Caki2 (cell line): Measurements from ENCODE around the gene RASSF3. TPM values are rescaled to one million over a fixed set of nuclear protein-coding genes. Genes with fewer than 3 reads are reported as not detected.
A peak's percentile ranks its signal among the peaks of the same experiment; 100 is the strongest.
"Not testable (repeated sequence)": the region's sequence is repeated elsewhere in the genome, so short reads cannot be mapped to it uniquely, and the experiment has no call there.

ENCODE experiments used
- DNase-seq: peaks from one replicate; pipeline ENCODE4 v3.0.0-alpha.2; 2015; ENCODE audit warnings: low read depth
- in situ Hi-C: cut with HindIII; loops from 2 replicates; pipeline ENCODE4 v1.10.0; 2016; ENCODE audit warnings: low sequenced_read_pairs, low pct_unique_long_range_greater_than_20kb, mixed read lengths
- total RNA-seq: library from RNA; depleted of rRNA; stranded (reverse); fragments of >200 nt; shearing (Covaris generic); gene quantifications from 2 replicates; pipeline ENCODE4 v1.2.3, GENCODE V29; 2014; ENCODE audit warnings: low replicate concordance

Gene RASSF3
- total RNA-seq, 1 experiment from 2014 or later = 50.0 TPM

DNA sequence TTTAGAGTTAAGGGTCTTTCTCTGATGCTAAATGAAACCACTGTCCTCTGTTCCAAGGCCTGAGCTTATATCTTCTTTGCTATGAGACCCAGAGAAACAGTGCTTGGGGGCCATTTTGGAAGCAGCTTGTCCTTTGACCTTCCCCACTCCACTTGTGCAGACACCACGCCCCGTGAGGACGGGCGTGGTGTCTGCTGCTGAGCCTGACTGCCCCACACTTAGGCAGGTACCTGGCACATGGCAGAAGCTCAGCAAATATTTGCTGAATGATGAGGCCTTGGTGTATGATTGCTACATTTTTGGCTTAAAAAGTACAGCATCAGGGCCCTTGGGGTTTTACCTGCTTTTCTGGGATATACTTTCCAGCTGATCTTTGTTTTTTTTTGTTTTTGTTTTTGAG is 69.9 kb downstream of the RASSF3 start:
- in situ Hi-C loops = no loop called here
- DNase-seq = peak; percentile 80

DNA sequence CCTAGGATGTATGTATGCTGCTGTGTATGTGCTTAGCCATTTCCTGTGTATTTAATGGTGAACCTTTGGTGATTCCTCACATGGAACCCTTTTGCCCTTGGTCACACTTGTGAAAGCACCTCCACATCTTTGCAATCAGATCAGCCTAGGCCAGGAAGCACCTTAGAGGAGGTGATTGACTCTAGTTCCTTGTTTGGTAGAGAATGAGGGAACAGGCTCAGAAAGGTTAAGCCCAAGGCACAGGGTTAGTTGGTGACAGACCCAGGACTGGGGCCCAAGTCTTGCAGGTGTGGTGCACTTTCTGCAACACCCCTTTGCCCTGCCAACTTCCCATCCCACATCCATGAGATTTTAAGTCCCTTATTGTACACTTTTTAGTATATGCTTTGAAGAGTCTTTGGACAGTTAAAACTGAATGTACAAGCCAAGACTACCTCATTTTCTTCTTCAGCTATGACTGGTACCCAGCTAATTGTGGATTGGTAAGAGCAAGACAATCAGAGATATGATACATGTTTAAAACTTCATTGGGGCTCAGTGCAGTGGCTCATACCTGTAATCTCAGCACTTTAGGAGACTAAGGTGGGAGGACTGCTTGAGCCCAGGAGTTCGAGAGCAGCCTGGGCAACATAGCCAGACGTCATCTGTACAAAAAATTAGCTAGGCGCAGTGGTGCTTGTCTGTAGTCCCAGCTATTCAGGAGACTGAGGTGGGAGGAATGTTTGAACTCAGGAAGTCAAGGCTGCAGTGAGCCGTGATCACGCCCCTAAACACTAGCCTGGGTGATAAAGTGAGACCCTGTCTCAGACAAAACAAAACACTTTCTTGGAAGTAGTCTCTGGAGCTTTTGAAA is 71.1 kb downstream of the RASSF3 start:
- DNase-seq = no peak
- in situ Hi-C loops = no loop called here

DNA sequence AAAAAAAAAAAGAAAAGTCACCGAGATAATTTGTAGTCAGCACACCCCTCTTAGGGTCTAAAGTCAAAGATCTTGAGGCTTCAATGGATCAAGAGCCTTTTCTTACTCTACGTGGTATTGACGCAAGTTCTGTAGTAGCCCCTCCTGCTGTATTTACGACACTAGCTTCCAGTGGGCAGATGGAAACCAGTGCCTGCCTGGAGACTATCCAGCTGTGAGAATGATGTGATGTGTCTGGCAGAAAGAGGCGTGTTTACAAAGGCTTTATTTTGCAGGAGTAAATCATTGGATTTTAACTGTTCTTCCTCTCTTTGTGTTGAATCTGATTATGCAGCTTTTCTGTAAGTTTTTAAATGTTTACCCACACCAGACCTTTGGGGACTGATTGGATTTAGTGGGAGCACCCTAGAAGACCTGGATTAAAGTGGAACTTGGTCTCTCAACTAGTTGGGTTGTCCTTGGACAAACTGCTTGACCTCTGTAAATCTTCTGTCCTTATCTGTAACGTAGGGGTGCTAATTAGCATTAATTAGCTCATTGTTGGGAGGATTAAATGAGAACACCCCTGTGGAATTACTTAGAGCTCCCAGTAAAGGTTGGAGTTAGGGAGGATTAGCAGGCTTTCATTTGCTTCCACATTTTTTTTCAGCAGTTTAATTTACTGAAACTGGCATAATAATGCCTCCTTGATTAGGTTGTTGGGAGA is 72.4 kb downstream of the RASSF3 start:
- no peak for DNase-seq
- in situ Hi-C loops = no loop called here

DNA sequence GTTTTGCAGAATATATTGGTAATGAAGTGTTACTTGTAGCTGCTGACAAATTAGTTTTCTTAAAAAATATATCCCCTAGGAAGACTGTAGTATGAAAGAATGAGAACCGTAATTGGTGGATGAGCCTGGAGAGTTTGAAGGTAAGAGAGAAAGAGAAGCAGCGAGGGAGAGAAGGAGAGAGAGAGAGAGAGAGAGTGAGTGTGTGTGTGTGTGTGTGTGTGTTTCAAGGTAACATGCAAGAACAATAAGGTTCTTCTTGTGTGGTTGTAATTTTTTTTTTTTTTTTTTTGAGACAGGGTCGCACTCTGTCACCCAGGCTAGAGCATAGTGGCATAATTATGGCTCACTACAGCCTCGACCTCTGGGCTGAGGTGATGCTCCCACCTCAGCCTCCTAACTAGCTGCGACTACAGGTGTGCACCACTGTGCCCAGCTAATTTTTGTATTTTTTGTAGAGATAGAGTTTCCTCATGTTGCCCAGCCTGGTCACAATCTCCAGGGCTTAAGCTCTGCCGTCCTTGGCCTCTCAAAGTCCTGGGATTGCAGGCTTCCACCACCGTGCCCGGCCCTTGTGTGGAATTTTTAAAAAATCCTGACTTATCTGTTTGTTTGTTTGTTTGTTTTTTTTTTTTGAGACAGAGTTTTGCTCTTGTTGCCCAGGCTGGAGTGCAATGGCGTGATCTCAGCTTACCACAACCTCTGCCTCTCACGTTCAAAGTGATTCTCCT is 73.7 kb downstream of the RASSF3 start:
- no peak for DNase-seq
- in situ Hi-C loops = no loop called here

DNA sequence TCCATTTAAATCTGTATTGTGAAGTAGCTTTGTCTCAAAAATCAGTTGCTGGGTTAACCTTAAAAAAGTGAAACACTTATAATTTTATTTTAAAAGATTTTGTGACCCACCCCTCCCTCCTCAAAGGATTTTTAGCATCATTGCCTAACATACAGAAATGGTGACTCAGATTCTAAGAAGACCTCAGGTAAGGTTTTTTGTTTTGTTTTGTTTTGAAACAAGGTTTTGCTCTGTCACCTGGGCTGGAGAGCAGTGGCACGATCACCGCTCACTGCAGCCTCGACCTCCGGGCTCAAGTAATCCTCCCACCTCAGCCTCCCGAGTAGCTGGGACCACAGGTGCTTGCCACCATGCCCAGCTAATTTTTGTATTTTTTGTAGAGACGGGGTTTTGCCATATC is 74.8 kb downstream of the RASSF3 start:
- in situ Hi-C loops = no loop called here
- DNase-seq = no peak

DNA sequence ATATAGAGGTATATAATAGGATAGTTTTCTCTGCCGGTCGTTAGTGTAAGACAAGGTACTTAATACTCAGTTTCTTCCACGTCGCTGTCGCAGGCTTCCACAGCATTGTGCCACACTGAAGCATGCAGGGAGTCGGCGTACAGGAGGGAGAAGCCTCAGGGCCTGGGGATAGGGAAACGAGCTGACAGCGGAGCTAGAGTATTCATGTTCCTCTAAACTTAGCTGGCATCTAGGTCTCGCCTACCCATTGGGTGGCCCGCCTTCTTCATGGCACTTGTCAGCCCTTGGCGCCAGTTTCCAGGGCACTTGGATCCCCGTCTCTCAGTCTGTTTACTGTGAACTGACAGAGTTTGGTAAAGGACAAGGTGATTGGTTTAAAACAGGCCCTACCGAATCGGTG is 75.3 kb downstream of the RASSF3 start:
- in situ Hi-C loops = no loop called here
- DNase-seq = no peak

DNA sequence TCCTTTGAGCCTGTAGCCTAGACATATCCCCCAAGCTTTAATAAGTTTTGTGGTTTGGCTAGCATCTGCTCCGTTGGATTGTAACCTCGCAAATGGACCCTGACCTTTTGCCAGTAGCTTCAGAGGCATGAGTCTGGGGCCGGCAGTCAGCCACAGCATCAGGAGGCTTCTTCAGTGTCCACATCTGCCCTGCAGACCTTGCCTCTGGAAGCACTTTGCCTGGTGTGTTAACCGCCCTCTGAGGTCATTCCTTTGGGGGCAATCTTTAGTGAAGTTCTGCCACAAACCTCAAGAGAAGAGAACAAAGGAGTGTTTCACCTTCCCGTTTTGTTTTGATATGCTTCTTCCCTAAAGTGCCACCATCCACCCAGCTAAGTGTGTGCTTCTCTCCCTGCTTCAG is 77.5 kb downstream of the RASSF3 start:
- DNase-seq = no peak
- in situ Hi-C loops = no loop called here

DNA sequence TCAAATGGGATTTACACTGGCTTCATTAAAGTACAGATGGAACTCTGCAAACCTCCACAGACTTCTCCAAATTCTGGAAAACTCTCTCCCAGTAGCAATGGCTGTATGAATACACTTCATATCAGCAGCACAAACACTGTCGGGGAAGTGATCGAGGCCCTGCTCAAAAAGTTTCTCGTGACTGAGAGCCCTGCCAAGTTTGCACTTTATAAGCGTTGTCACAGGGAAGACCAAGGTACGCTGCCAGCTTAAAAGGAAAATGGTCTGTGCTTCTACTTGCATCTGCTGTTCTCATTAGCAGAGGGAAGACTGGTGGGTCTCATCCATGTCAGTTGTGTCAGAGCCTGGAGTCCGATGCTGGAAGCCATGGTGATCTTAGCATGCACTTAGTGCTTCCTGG is 77.9 kb downstream of the RASSF3 start:
- in situ Hi-C loops = no loop called here
- no peak for DNase-seq

DNA sequence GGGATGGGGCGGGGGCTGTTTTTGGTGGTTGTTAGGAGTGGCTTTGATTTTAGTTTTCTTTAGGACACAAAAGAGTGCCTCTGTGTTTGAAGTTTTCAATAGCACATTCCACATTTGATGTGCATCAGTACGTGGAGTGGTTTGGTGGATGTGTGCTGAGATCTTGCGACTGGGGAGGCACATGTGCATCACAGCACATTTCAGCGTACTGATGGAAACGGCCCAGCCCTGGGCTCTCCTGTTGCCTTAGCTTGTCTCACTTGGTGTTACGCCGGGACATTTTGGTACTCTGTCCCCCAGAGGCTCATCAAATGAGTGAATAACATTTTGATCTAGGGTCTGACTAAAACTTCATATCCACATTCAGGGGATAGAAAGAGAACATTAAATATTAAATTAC is 78.4 kb downstream of the RASSF3 start:
- in situ Hi-C loops = no loop called here
- DNase-seq = no peak

DNA sequence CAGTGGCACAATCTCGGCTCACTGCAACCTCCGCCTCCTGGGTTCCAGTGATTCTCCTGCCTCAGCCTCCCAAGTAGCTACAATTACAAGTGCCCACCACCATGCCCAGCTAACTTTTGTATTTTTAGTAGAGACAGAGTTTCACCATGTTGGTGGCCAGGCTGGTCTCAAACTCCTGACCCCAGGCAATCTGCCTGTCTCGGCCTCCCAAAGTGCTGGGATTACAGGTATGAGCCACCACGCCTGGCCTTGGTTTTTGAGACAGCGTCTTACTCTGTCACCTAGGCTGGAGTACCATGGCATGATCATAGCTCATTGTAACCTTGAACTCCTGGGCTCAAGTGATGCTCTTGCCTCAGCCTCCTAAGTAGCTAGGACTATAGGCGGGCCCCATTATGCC is 79.9 kb downstream of the RASSF3 start:
- in situ Hi-C loops = not testable (repeated sequence)

DNA sequence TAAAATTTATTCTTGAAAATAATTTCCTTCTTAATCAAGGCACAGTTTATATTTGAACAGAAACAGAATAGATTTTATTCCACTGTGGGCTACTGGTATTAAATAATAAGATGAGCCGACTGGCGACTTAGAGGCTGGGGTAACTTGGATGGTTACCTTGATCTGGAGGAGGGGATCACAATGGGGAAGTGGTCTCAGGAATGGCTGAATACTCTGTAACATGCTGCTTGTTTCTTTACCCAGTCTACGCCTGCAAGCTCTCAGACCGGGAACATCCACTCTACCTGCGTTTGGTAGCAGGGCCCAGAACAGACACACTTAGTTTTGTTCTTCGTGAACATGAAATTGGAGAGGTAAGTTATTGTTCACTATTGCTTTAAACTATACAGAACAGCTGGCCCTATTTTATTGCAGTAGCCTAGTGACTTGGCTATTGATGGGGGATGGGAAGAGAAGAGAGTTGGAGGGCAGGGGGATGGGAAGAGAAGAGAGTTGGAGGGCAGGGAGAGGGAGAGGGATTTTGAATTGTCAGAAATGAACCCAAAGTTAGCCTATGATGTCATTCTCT is 81.0 kb downstream of the RASSF3 start:
- DNase-seq = no peak
- in situ Hi-C loops = no loop called here

More for the DNA sequence above, 79.9 kb downstream of the RASSF3 start:
- DNase-seq = not testable (repeated sequence)

DNA sequence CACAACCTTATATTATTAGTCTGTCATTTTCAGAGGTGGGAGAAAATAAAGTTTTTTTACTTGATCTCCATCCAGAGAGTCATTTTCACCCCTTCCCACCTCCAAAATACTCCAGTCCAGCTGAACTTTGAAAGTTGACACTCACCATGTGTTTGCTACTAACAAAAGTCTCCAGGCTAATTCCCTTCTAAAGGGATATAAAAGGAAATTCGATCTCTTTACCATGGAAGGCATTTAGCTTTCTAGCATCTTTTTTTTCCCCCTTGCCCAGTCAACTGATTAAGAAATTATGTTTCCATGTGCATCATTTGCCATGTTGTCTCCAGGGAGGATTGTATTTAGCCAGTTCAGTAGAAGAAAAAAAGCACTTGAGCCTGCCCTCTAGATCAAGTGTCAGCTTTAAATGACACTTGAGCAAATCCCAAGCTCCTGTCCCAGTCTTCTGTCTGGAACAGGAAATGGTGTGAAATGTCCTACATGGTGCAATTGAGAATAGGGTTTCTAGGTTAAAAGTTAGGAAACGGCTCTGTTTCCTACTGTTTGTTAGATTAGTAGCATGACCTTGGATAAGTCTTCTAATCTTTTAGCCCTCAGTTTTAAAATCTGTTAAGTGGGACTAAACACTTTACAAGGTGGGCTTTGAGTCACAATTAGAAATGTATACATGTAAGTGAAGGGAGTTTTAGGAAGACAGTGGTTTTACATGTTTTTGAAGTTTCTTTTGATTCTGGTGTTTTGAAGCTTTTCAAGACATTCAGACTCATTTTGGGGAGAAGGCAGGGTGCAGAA is 81.7 kb downstream of the RASSF3 start:
- in situ Hi-C loops = no loop called here

DNA sequence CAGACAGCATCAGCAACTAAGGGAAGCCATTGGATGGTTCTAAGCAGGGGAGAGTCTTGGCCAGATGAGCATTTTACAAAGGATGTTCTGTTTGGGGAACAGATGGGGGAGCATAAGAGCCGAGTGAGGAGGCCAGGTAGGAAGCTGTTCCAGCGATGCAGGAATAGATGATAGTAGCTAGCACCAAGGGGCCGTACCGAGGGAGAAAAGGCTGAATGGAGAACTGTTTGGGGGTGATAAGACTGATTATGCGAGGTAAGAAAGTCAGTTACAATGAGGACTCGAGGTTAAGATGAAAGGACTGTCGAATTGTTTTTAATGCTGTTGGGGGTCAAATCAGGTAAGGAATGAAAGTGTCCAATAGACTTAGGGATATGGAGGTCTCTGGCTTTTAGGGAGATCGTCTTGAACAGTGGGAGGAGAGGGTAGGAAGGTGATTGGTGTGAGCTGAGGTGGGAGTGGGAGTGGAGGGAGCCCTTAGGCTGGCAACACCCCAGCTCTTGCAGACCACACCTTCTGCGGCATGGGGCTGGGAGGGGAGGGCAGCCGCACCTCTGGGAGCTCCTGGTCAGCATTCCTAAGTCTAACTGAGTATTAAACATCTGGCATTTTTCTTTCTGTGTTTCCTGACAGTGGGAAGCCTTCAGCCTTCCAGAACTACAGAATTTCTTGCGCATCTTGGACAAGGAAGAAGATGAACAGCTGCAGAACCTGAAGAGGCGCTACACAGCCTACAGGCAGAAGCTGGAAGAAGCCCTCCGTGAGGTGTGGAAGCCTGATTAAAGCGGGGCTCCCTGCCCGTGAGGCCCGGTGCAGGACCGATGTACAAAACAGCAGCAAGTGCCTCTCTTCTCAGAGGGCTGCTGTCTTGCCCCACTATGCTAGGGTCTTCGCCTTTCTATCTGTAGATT is 84.1 kb downstream of the RASSF3 start:
- in situ Hi-C loops = no loop called here
- no peak for DNase-seq

More for the DNA sequence above, 81.7 kb downstream of the RASSF3 start:
- DNase-seq = no peak

DNA sequence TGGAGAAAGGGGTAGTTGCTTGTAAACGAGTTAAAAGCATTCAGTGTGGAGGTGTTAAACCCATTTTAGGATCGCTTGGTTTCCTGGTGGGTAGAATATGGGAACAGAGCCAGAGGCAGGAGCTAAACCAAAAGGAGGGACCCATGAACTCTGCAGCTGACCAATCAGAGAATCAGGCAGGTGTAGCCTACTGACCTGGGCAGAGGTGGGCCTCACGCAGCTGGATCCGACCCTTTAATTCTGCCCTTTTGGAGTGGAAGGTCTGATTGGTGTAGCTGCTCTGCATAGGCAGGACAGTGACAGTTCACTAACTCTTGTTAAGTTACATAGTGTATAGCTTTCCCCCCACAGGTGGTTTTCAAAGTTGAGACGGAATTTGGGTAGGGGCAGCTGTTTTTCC is 85.3 kb downstream of the RASSF3 start:
- in situ Hi-C loops = no loop called here
- DNase-seq = no peak

DNA sequence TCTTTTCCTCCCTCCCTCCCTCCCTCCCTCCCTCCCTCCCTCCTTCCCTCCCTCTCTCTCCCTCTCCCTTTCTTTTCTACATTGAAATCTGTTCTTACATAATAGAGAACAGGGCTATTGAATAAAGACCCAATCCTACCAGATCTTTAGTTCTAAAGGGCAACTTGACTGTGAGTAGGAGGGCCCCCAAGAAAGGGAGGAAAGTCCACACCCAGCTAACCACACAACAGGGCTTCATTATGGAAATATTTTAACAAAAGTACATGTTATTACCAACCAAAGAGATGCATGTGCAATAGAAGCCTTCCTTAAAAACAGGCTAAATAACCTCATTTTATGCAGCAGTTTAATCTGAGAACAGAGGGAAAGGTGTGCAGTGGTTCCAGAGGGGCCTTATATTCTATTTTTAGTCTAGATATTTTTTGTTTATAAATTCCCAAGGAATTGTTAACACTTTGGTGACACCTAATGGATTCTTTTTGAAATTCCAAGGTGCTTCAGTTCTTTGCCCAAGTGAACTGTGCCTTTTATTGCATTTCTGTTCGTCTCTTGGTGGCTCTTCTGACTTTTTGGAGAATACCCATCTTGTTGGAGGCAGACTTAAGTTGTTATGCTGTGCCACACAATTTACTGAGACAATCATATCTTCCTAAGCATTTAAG is 85.9 kb downstream of the RASSF3 start:
- peak; percentile 50 for DNase-seq
- in situ Hi-C loops = no loop called here

DNA sequence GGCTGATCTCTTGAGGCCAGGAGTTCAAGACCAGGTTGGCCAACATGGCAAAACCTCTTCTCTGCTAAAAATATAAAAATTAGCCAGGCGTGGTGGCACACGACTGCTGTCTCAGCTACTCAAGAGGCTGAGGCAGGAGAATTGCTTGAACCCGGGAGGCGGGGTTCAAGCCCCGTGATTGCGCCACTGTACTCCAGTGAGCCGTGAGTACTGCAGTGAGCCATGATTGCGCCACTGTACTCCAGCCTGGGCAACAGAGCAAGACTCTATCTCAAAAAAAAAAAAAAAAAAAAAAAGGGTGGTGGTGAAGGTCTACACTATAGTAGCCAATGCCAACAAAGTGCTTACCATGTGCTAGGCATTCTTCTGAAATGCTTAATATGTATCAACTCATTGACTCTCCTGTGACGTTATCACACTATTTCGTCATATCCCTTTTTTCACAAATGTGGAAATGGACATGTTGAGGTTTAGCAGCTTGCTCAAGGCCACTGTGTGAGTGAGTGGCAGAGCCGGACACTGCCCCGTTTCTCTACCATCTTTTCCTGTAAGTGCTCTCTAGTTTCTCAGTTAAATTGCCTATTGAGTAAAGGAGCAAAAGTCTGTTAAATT is 89.3 kb downstream of the RASSF3 start:
- DNase-seq = no peak
- in situ Hi-C loops = no loop called here
